Small intestine (tissue), 7 donors: ENCODE results near the gene EHMT1. TPM values are rescaled to one million over a fixed set of nuclear protein-coding genes. Genes with fewer than 3 reads are reported as not detected.

Source experiments
- DNase-seq, 2 donors: peaks; one replicate each; pipeline versions ENCODE4 v3.0.0 to v3.0.0-alpha.2; 2013
- FAIRE-seq: peaks from 2 replicates; lab custom pipeline; 2012; peaks lifted over from hg19 to GRCh38; lab: Jason Lieb, UNC
- H3K27ac ChIP-seq, 3 donors: one replicate each; pipeline ENCODE4 v1.5.1; 2013; ENCODE audit warnings: low read length in 2 of 3, mild to moderate bottlenecking in 2 of 3, control low read depth in 1 of 3, inconsistent platforms in 1 of 3, low read depth in 1 of 3, moderate library complexity in 1 of 3
- H3K27me3 ChIP-seq, 3 donors: one replicate each; pipeline ENCODE4 v1.6.1; 2013; ENCODE audit warnings: low read length in 3 of 3, inconsistent platforms in 1 of 3; ENCODE audit not compliant: control insufficient read depth in 3 of 3, insufficient read depth in 3 of 3
- H3K36me3 ChIP-seq, 3 donors: one replicate each; pipeline ENCODE4 v1.6.1; 2013; ENCODE audit warnings: low read length in 3 of 3, inconsistent platforms in 1 of 3, low read depth in 1 of 3, mild to moderate bottlenecking in 1 of 3, moderate library complexity in 1 of 3; ENCODE audit not compliant: control insufficient read depth in 3 of 3, insufficient read depth in 2 of 3
- H3K4me1 ChIP-seq, 3 donors: one replicate each; pipeline ENCODE4 v1.6.1; 2013; ENCODE audit warnings: low read length in 2 of 3, inconsistent platforms in 1 of 3, low read depth in 1 of 3, mild to moderate bottlenecking in 1 of 3, moderate library complexity in 1 of 3; ENCODE audit not compliant: control insufficient read depth in 3 of 3, insufficient read depth in 2 of 3
- H3K4me3 ChIP-seq, 3 donors: one replicate each; pipeline ENCODE4 v1.5.1; 2013; ENCODE audit warnings: low read length in 3 of 3, control low read depth in 1 of 3, inconsistent platforms in 1 of 3, low read depth in 1 of 3, mild to moderate bottlenecking in 1 of 3, moderate library complexity in 1 of 3
- H3K9me3 ChIP-seq, 2 donors: one replicate each; pipeline ENCODE4 v1.6.1; 2013; ENCODE audit warnings: low read depth in 1 of 2, low read length in 1 of 2; ENCODE audit not compliant: control insufficient read depth in 2 of 2, insufficient read depth in 1 of 2
- WGBS, 3 donors: extraction: QIAGEN DNeasy Blood & Tissue Kit; methylation state at CpG; one replicate each; pipeline ENCODE4 v1.1.7; 2013; 5-methylcytosine and 5-hydroxymethylcytosine counted together
- polyA plus RNA-seq, 4 donors: library from polyadenylated mRNA; stranded (reverse) in 3 of 4; unstranded in 1 of 4; fragments of 200-250 nt in 3 of 4; fragments of 120-200 nt in 1 of 4; gene quantifications; one replicate each; pipeline versions ENCODE4 v1.2.1 to v1.2.3, GENCODE V29; 2013
- donor health status: healthy with polysubstance abuse.
- donor health status: control.
- donor health status: control.
- donor health status: Bipolar disorder and iron deficiency.
- donor health status: healthy.

The EHMT1 gene
- polyA plus RNA-seq, 4 donors = 35.2 to 53.9 (median 39.1) TPM

DNA sequence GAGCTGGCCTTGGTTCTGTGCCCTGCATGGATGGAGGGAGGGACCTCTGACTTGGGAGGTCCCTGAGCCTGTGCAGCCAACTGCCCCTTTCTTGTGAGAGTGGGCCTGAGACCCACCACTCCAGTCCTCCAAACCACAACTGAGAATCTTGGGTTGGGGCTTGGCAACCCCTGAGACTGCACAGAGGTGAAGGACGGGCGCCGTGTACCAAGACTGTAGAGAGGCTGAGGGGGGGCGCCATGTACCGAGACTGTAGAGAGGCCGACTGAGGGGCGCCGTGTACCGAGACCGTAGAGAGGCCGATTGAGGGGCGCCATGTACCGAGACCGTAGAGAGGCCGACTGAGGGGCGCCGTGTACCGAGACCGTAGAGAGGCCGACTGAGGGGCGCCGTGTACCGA is 199.5 kb downstream of the EHMT1 start:
- WGBS, 3 donors = 89 to 100% (median 96%) methylated on average over 10 to 18 of the region's 23 CpGs
- Histone ChIP-seq H3K27me3 (no peaks in the 10 kb centered on the region), H3K4me1 (no peaks in the 10 kb centered on the region), H3K27ac (no peak overlapping the region), H3K9me3 (peaks cover 0 to 48% of the 10 kb centered on the region in 2 donors), H3K36me3 (peaks cover 25 to 74% (median 26%) of the 10 kb centered on the region in 3 donors), H3K4me3 (no peak overlapping the region)
- FAIRE-seq = no peak
- no peak for DNase-seq

GRCh38 chr9:137820161-137820855 is 201.5 kb downstream of the EHMT1 start:
- Histone ChIP-seq H3K27ac (no peak overlapping the region), H3K27me3 (no peaks in the 10 kb centered on the region), H3K9me3 (peaks cover 0 to 55% of the 10 kb centered on the region in 2 donors), H3K4me1 (no peaks in the 10 kb centered on the region), H3K4me3 (no peak overlapping the region), H3K36me3 (peaks cover 26 to 64% (median 29%) of the 10 kb centered on the region in 3 donors)
- WGBS, 3 donors = 93 to 96% (median 94%) methylated on average over 11 of the region's 11 CpGs
- FAIRE-seq (no peak), DNase-seq (no peak)

GRCh38 chr9:137823986-137824771 is 205.4 kb downstream of the EHMT1 start:
- no peaks in the 10 kb centered on the region for H3K4me1 ChIP-seq
- H3K27ac ChIP-seq = no peak overlapping the region
- no peaks in the 10 kb centered on the region for H3K27me3 ChIP-seq
- no peak for FAIRE-seq
- peaks cover 0 to 44% of the 10 kb centered on the region in 2 donors for H3K9me3 ChIP-seq
- H3K4me3 ChIP-seq = no peak overlapping the region
- H3K36me3 ChIP-seq = peaks cover 14 to 61% (median 19%) of the 10 kb centered on the region in 3 donors
- no peak for DNase-seq
- 94 to 97% (median 95%) methylated on average over 10 of the region's 10 CpGs for WGBS, 3 donors

GRCh38 chr9:137825324-137825989 is 206.7 kb downstream of the EHMT1 start:
- Histone ChIP-seq H3K4me3 (no peak overlapping the region), H3K9me3 (peaks cover 0 to 32% of the 10 kb centered on the region in 2 donors), H3K36me3 (peaks cover 14 to 56% (median 22%) of the 10 kb centered on the region in 3 donors), H3K4me1 (no peaks in the 10 kb centered on the region), H3K27ac (no peak overlapping the region), H3K27me3 (no peaks in the 10 kb centered on the region)
- FAIRE-seq (no peak), DNase-seq (no peak)
- WGBS, 3 donors = 84 to 98% (median 92%) methylated on average over 13 of the region's 13 CpGs

DNA sequence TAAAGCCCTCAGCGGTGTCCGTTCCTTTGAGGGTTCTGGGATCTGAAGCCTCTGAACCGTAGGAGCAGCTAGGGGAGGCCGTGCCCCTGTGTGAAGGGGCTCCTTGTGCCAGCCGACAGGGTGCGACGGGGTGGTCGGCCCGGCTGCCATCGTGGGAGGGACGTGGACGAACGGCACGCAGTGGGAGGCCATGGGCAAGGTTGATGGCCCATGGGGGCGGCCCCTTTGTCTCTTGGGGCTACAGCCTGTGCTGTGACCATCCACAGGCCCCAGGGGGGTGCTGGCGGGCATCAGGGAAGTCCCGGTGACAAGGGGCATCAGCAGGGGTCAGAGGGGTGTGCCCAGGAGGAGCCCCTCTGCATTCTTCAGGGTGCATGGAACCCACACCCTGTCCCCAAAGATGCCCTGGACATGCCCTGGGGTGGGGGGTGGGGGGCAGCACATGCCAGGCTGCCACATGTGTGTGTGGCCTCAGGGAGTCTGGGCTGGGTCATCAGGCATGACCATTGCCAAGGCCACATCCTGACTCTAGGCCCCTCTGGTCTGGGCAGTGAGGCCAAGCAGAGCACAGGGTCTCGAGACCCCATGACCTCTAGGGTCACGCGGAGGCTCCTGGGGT is 209.2 kb downstream of the EHMT1 start:
- H3K36me3 ChIP-seq = peaks cover 11 to 62% (median 26%) of the 10 kb centered on the region in 3 donors
- no peak overlapping the region for H3K4me3 ChIP-seq
- 97 to 98% (median 98%) methylated on average over 20 of the region's 20 CpGs for WGBS, 3 donors
- DNase-seq (no peak), FAIRE-seq (no peak)
- no peaks in the 10 kb centered on the region for H3K4me1 ChIP-seq
- peaks cover 0 to 18% of the 10 kb centered on the region in 2 donors for H3K9me3 ChIP-seq
- H3K27me3 ChIP-seq = no peaks in the 10 kb centered on the region
- no peak overlapping the region for H3K27ac ChIP-seq

DNA sequence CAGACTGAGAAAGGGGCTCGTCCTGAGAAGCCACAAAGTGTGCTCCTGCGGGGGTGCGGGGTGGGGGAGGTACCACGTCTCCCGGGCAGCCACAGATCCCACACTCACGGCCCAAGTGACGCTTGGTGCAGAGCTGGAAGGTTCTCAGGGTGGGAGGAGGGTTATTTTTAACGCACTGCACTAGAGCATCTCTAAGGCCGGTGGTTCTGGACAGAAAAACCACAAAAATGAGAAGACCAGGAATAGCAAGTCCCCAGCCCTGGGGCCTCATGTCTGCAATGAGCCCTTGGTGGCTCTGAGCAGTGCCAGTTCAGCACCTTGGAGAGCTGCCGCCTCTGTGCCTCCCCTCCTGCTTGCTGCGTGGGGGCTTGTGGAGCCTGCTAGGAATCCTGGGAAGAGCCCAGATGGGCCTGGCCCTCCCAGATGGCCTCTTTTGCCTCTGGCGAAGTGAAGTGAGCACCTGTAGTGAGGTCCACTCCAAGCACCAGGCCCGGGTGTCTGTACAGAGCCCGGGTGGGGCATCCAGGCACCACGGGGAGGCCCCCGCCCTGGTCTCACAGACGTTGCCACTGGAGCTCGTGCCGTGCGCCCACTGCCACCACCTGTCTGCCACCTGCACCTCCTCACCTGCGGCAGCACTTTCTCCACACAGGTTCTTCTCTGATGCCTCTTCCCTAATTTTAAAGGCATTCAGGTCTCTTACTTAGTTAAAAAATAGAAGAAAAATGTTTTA is 209.9 kb downstream of the EHMT1 start:
- Histone ChIP-seq H3K27ac (no peak overlapping the region), H3K4me1 (no peaks in the 10 kb centered on the region), H3K27me3 (no peaks in the 10 kb centered on the region), H3K36me3 (peaks cover 11 to 69% (median 26%) of the 10 kb centered on the region in 3 donors), H3K9me3 (peaks cover 0 to 18% of the 10 kb centered on the region in 2 donors), H3K4me3 (no peak overlapping the region)
- 84 to 87% (median 87%) methylated on average over 21 of the region's 21 CpGs for WGBS, 3 donors
- DNase-seq (peak in 1 of 2 donors; percentile 7), FAIRE-seq (no peak)

DNA sequence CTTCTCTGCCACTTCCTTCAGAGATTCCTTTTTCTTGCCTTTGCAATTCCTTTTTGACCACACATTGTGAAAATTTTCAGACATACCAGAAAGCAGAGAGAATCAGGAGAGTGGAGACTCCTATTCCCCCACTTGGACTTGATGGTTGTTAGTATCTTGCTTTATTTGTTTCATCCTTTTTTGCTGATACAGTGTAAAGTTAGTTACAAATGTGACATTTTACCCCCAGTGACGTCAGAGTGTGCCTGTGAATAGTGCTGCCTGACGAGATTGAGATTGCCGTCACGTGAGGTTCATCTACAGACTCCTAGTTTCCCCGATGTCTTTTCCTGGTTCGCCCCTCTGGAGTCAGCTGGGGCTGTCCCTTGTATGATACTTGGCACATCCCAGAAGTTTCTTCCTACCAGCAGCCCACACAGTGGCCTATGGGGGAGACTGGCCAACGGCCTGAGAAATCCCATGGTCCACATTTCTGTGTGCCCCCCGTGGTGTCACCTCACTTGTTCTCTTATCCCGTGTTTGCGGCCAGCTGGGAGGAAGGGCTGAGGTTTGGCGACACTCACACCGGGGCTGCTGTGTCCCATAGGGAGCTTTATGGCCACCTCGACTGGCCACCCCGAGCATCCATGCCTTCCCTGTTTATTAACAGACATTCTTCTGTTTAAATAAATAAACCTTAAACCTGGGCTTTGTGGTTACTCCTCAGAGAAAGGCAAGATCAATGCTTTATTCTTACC is 210.6 kb downstream of the EHMT1 start:
- FAIRE-seq (no peak), DNase-seq (no peak)
- Histone ChIP-seq H3K4me3 (no peak overlapping the region), H3K27me3 (no peaks in the 10 kb centered on the region), H3K4me1 (no peaks in the 10 kb centered on the region), H3K27ac (no peak overlapping the region), H3K9me3 (peaks cover 0 to 18% of the 10 kb centered on the region in 2 donors), H3K36me3 (peaks cover 14 to 74% (median 26%) of the 10 kb centered on the region in 3 donors)
- WGBS, 3 donors = 94 to 96% (median 94%) methylated on average over 14 of the region's 14 CpGs
